ENCODE measurements around the gene SULF2.

SULF2 gene

DNA sequence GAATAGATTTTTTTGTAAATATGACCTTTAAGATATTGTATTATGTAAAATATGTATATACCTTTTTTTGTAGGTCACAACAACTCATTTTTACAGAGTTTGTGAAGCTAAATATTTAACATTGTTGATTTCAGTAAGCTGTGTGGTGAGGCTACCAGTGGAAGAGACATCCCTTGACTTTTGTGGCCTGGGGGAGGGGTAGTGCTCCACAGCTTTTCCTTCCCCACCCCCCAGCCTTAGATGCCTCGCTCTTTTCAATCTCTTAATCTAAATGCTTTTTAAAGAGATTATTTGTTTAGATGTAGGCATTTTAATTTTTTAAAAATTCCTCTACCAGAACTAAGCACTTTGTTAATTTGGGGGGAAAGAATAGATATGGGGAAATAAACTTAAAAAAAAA, 130.9 kb downstream of the SULF2 start:
- H3K27ac ChIP-seq = no peak overlapping the region
- TF ChIP-seq ZFX (IDR thresholded peaks at IDR 0.05) (no peak), CTCF (conservative IDR thresholded peaks at IDR 0.05) (no peak)

GRCh38 chr20:47653869-47654268, 131.4 kb downstream of the SULF2 start:
- no peak overlapping the region for H3K27ac ChIP-seq

GRCh38 chr20:47652794-47653193, 132.5 kb downstream of the SULF2 start:
- no peak for TF ChIP-seq CTCF (conservative IDR thresholded peaks at IDR 0.05)
- no peak for TF ChIP-seq ZFX (IDR thresholded peaks at IDR 0.05)
- no peak overlapping the region for H3K27ac ChIP-seq

More at GRCh38 chr20:47653869-47654268, 131.4 kb downstream of the SULF2 start:
- no peak for TF ChIP-seq CTCF (conservative IDR thresholded peaks at IDR 0.05)
- no peak for TF ChIP-seq ZFX (IDR thresholded peaks at IDR 0.05)

GRCh38 chr20:47652301-47652700, 133.0 kb downstream of the SULF2 start:
- no peak overlapping the region for H3K27ac ChIP-seq
- TF ChIP-seq ZFX (IDR thresholded peaks at IDR 0.05) (no peak), CTCF (conservative IDR thresholded peaks at IDR 0.05) (no peak)

DNA sequence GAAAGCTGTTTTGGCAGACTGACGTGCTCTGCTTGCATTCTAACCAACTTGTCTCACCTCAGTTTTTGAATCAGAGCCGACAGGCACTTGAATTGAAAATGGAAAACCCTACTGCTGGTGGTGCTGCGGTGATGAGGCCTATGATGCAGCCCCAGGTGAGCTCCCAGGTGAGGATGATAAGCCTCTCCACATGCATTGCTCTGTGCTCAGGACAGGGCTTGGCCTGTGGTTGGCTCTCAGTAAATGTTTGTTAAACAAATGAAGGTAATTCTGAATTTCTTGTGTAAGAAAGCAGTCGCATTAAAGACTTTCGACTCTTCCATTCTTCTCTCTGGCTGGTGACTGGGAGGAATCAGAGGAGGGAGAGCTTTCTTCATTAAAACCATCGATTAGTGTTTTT, 136.3 kb downstream of the SULF2 start:
- no peak for TF ChIP-seq ZFX (IDR thresholded peaks at IDR 0.05)
- no peak for TF ChIP-seq CTCF (conservative IDR thresholded peaks at IDR 0.05)
- no peak overlapping the region for H3K27ac ChIP-seq

- no peak overlapping the region for H3K27ac ChIP-seq
- TF ChIP-seq ZFX (IDR thresholded peaks at IDR 0.05) = no peak
- no peak for TF ChIP-seq CTCF (conservative IDR thresholded peaks at IDR 0.05)
Measured at GRCh38 chr20:47647994-47648393, 137.3 kb downstream of the SULF2 start.

DNA sequence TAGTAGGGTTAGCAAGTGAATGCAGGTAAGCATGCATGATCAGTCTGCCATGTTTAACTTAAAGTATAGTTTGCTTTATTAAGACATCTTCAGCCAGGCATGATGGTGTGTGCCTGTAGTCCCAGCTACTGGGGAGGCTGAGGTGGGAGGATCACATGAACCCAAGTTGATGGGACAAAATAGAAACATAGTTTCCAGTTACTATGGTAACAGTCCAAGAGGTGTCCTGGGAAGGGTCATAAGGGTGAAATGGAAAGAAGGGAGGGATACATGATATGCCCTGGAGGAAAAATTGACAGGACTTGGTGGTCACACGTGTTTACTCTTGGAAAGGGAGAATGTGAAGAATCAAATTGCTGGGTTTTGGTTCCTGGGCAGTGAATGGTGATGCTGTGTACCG, 139.6 kb downstream of the SULF2 start:
- no peak overlapping the region for H3K27ac ChIP-seq

More for the DNA sequence above, 139.6 kb downstream of the SULF2 start:
- TF ChIP-seq ZFX (IDR thresholded peaks at IDR 0.05) (no peak), CTCF (conservative IDR thresholded peaks at IDR 0.05) (no peak)
